ENCODE measurements around the gene CACNB1. TPM values are rescaled to one million over a fixed set of nuclear protein-coding genes. Genes with fewer than 3 reads are reported as not detected.

The CACNB1 gene
- polyA plus RNA-seq, 1 donor (not counting 4 experiments of a cell fraction or from before 2014, with no cell fraction given), result 4.0 TPM

DNA sequence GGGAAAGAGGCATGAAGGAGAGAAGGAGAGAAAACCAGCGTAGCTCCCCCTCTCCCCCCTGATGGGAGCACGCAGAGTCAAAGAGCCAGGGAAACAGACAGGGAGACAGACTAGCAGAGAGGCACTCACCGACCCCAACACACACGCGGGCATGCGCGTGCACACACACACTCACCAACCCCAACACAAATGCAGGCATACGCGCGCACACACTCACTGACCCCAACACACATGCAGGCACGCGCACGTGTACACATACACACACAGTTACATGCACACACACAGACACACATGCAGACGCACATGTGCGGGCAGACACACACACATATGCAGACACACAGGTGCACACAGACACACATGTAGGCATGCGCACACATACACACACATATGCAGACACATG is 4.6 kb downstream of the CACNB1 start:
- Histone ChIP-seq H3K4me3 (ENCODE audit: control insufficient read depth in 2 of 3, extremely low read depth in 1 of 3, insufficient read depth in 2 of 3, low read depth in 1 of 3, low read length in 3 of 3) (no peak overlapping the region), H3K27ac (ENCODE audit: control insufficient read depth, insufficient read depth, low read length) (no peak overlapping the region), H3K4me2 (ENCODE audit: control insufficient read depth, extremely low read depth, insufficient read depth, low read depth, low read length) (no peak overlapping the region), H3K4me1 (ENCODE audit: control insufficient read depth, extremely low read depth, insufficient read depth, low read length) (peaks cover 8% of the 10 kb centered on the region), H3K9me3 (ENCODE audit: control insufficient read depth, low read depth, low read length) (no peaks in the 10 kb centered on the region), H3K9me1 (ENCODE audit: control insufficient read depth, extremely low read depth, insufficient read depth, low read length) (no peaks in the 10 kb centered on the region), H2AFZ (ENCODE audit: control insufficient read depth, low read length) (no peak overlapping the region), H4K20me1 (ENCODE audit: control insufficient read depth, extremely low read depth, insufficient read depth, low read length) (no peaks in the 10 kb centered on the region), H3K36me3 (ENCODE audit: control insufficient read depth in 2 of 2, extremely low read depth in 1 of 2, insufficient read depth in 2 of 2, low read length in 2 of 2) (peaks cover 4 to 18% of the 10 kb centered on the region in 2 experiments), H3K27me3 (ENCODE audit: control insufficient read depth, extremely low read depth, insufficient read depth, low read length) (no peaks in the 10 kb centered on the region), H3K9ac (ENCODE audit: control insufficient read depth, extremely low read depth, insufficient read depth, low read length) (no peak overlapping the region), H3K79me2 (ENCODE audit: control insufficient read depth, insufficient read depth, low read length) (peaks cover 21% of the 10 kb centered on the region)
- no peak for FAIRE-seq
- TF ChIP-seq EZH2 (IDR thresholded peaks at IDR 0.05; ENCODE audit: low read length), result no peak
- TF ChIP-seq CTCF (optimal IDR thresholded peaks at IDR 0.05 in 1 of 3, IDR thresholded peaks at IDR 0.05 in 1 of 3, conservative IDR thresholded peaks at IDR 0.05 in 1 of 3; ENCODE audit: extremely low read depth in 1 of 3, insufficient read depth in 2 of 3, low read length in 3 of 3), result no peak
- DNase-seq (ENCODE audit: low read depth, low spot score), result no peak
- dilution Hi-C loops (cut with MboI; ENCODE audit: extremely low pct_ligation_motif_present, low sequenced_read_pairs), result no loop called here

- H3K36me3 ChIP-seq (ENCODE audit: control insufficient read depth in 2 of 2, extremely low read depth in 1 of 2, insufficient read depth in 2 of 2, low read length in 2 of 2), result peaks cover 9 to 24% of the 10 kb centered on the region in 2 experiments
- H3K27ac ChIP-seq (ENCODE audit: control insufficient read depth, insufficient read depth, low read length), result no peak overlapping the region
- no peak overlapping the region for H3K9ac ChIP-seq (ENCODE audit: control insufficient read depth, extremely low read depth, insufficient read depth, low read length)
- dilution Hi-C loops (cut with MboI; ENCODE audit: extremely low pct_ligation_motif_present, low sequenced_read_pairs), result no loop called here
- no peaks in the 10 kb centered on the region for H3K9me1 ChIP-seq (ENCODE audit: control insufficient read depth, extremely low read depth, insufficient read depth, low read length)
- DNase-seq (ENCODE audit: low read depth, low spot score), result no peak
- no peak overlapping the region for H3K4me3 ChIP-seq (ENCODE audit: control insufficient read depth in 2 of 3, extremely low read depth in 1 of 3, insufficient read depth in 2 of 3, low read depth in 1 of 3, low read length in 3 of 3)
- no peaks in the 10 kb centered on the region for H3K9me3 ChIP-seq (ENCODE audit: control insufficient read depth, low read depth, low read length)
- no peaks in the 10 kb centered on the region for H4K20me1 ChIP-seq (ENCODE audit: control insufficient read depth, extremely low read depth, insufficient read depth, low read length)
- H3K27me3 ChIP-seq (ENCODE audit: control insufficient read depth, extremely low read depth, insufficient read depth, low read length), result no peaks in the 10 kb centered on the region
- H3K4me1 ChIP-seq (ENCODE audit: control insufficient read depth, extremely low read depth, insufficient read depth, low read length), result peaks cover 7% of the 10 kb centered on the region
- TF ChIP-seq CTCF (optimal IDR thresholded peaks at IDR 0.05 in 1 of 3, IDR thresholded peaks at IDR 0.05 in 1 of 3, conservative IDR thresholded peaks at IDR 0.05 in 1 of 3; ENCODE audit: extremely low read depth in 1 of 3, insufficient read depth in 2 of 3, low read length in 3 of 3) (no peak), EZH2 (IDR thresholded peaks at IDR 0.05; ENCODE audit: low read length) (no peak)
- H2AFZ ChIP-seq (ENCODE audit: control insufficient read depth, low read length), result no peak overlapping the region
- H3K4me2 ChIP-seq (ENCODE audit: control insufficient read depth, extremely low read depth, insufficient read depth, low read depth, low read length), result no peak overlapping the region
- H3K79me2 ChIP-seq (ENCODE audit: control insufficient read depth, insufficient read depth, low read length), result peaks cover 21% of the 10 kb centered on the region
- no peak for FAIRE-seq
Measured at GRCh38 chr17:39191750-39192510, 5.5 kb downstream of the CACNB1 start.

Measured in keratinocyte (primary cell).